K562 (cell line): ENCODE measurements around the gene SPIB. TPM values are rescaled to one million over a fixed set of nuclear protein-coding genes. Genes with fewer than 3 reads are reported as not detected.

Experiments
- CREBBP ChIP-seq: IDR thresholded peaks from one replicate; pipeline ENCODE4 v1.6.1; 2012; ENCODE audit warnings: low read depth, mild to moderate bottlenecking, control low read depth, inconsistent platforms, low read length
- DNMT1 ChIP-seq: fragments of 450-650 bp; IDR thresholded peaks from 2 replicates; pipeline ENCODE4 v1.6.1; 2016; ENCODE audit warnings: antibody characterized with exemption, mild to moderate bottlenecking
- DPF2 ChIP-seq: fragments of 450-650 bp; IDR thresholded peaks from 2 replicates; pipeline ENCODE4 v1.6.1; 2016
- E2F1 ChIP-seq: sonication (generic); formaldehyde crosslinking; IDR thresholded peaks from 2 replicates; pipeline ENCODE4 v1.8.1; 2023; ENCODE audit warnings: mild to moderate bottlenecking, missing genetic modification reagents, moderate library complexity
- EP300 ChIP-seq: IDR thresholded peaks from 2 replicates; pipeline ENCODE4 v1.6.1; 2012; ENCODE audit warnings: low read length, improper control_type of control experiment
- FOXJ3 ChIP-seq: sonication (generic); formaldehyde crosslinking; IDR thresholded peaks from 2 replicates; pipeline ENCODE4 v1.4.0; 2020; ENCODE audit warnings: mild to moderate bottlenecking, missing genetic modification reagents
- FOXK2 ChIP-seq, 2 experiments: fragments of 450-650 bp; IDR thresholded peaks in 1 of 2; conservative IDR thresholded peaks in 1 of 2; 2 replicates each; pipeline ENCODE4 v1.6.1; 2016; ENCODE audit warnings: low read depth in 2 of 2, mild to moderate bottlenecking in 1 of 2
- GATAD2A ChIP-seq: fragments of 450-650 bp; IDR thresholded peaks from 2 replicates; pipeline ENCODE4 v1.6.1; 2017
- MED1 ChIP-seq: sonication (generic); formaldehyde crosslinking; IDR thresholded peaks from 2 replicates; pipeline ENCODE4 v1.8.1; 2023; ENCODE audit warnings: missing genetic modification reagents, borderline replicate concordance
- PURB ChIP-seq: sonication (generic); formaldehyde crosslinking; IDR thresholded peaks from 2 replicates; pipeline ENCODE4 v1.9.0; 2021; ENCODE audit warnings: low read depth, mild to moderate bottlenecking, missing genetic modification reagents
- SETDB1 ChIP-seq: IDR thresholded peaks from one replicate; pipeline ENCODE4 v1.6.1; 2012; ENCODE audit warnings: low read length, control low read depth, inconsistent platforms
- SIN3B ChIP-seq: fragments of 450-650 bp; IDR thresholded peaks from 2 replicates; pipeline ENCODE4 v1.6.1; 2017; ENCODE audit warnings: low read depth, mild to moderate bottlenecking, moderate library complexity
- SMARCA5 ChIP-seq: fragments of 450-650 bp; IDR thresholded peaks from 2 replicates; pipeline ENCODE4 v1.6.1; 2016
- SMC3 ChIP-seq: conservative IDR thresholded peaks from 2 replicates; pipeline ENCODE4 v1.6.1; 2011; ENCODE audit warnings: low read depth, low read length, improper control_type of control experiment; ENCODE audit not compliant: insufficient read depth
- TAF9B ChIP-seq: fragments of 450-650 bp; IDR thresholded peaks from 2 replicates; pipeline ENCODE4 v1.6.1; 2018; ENCODE audit warnings: mild to moderate bottlenecking; ENCODE audit not compliant: partially characterized antibody
- ZNF785 ChIP-seq: fragments of 250-450 bp; sonication (Bioruptor Pico); IDR thresholded peaks from 2 replicates; pipeline ENCODE4 v1.4.0; 2020; ENCODE audit warnings: mild to moderate bottlenecking
- polyA plus RNA-seq, 8 experiments: library from polyadenylated mRNA; depleted of rRNA in 4 of 8; stranded (reverse) in 5 of 8; unstranded in 3 of 8; fragments of >200 nt; fragmentation: Nextera tagmentation in 2 of 8; fragmentation: Illumina TruSeq in 1 of 8; extraction: Ambion mirVana in 2 of 8; extraction: Trizol in 1 of 8; gene quantifications; 2 replicates each; pipeline versions ENCODE4 v1.2.1 to v1.2.3, GENCODE V29; 2011 to 2014; ENCODE audit warnings: inconsistent platforms in 1 of 8, missing spikeins in 1 of 8
- total RNA-seq, 7 experiments: library from RNA; depleted of rRNA in 6 of 7; stranded (reverse); fragments of >200 nt in 6 of 7; fragmentation: Illumina TruSeq in 2 of 7; extraction: Trizol in 2 of 7; gene quantifications; 2 replicates each; pipeline versions ENCODE4 v1.2.1 to v1.2.3, GENCODE V29; 2011 to 2021; ENCODE audit warnings: low replicate concordance in 1 of 7
- TF ChIP-seq, protein P1 (sequence below): sonication (generic); formaldehyde crosslinking; IDR thresholded peaks from 2 replicates; pipeline ENCODE4 v1.8.1; 2023; ENCODE audit warnings: mild to moderate bottlenecking, missing genetic modification reagents
- TF ChIP-seq, protein P2 (sequence below), 2 experiments: fragments of 250-450 bp in 1 of 2; fragments of 450-650 bp in 1 of 2; sonication (Bioruptor Pico) in 1 of 2; IDR thresholded peaks; 2 replicates each; pipeline versions ENCODE4 v1.6.1 to v1.8.0; 2016 to 2021; ENCODE audit warnings: mild to moderate bottlenecking in 2 of 2, moderate library complexity in 2 of 2, missing compliant biosample characterization in 1 of 2, missing genetic modification characterization in 1 of 2
- TF ChIP-seq, protein P3 (sequence below): fragments of 450-650 bp; formaldehyde crosslinking; conservative IDR thresholded peaks from 2 replicates; pipeline ENCODE4 v1.4.0; 2022; ENCODE audit warnings: mild to moderate bottlenecking, missing genetic modification characterization
- TF ChIP-seq, protein P4 (sequence below): fragments of 450-650 bp; conservative IDR thresholded peaks from 2 replicates; pipeline ENCODE4 v1.6.1; 2016; ENCODE audit warnings: missing genetic modification characterization, low read depth, mild to moderate bottlenecking, control low read depth, missing compliant biosample characterization

SPIB gene
- total and polyA plus RNA-seq, 9 of the 15 experiments (the other 6 are each of a cell fraction or from before 2014, with no cell fraction given): 0.06 to 1.0 (median 0.43) TPM; not detected in 1

- TF ChIP-seq, protein P1, sequence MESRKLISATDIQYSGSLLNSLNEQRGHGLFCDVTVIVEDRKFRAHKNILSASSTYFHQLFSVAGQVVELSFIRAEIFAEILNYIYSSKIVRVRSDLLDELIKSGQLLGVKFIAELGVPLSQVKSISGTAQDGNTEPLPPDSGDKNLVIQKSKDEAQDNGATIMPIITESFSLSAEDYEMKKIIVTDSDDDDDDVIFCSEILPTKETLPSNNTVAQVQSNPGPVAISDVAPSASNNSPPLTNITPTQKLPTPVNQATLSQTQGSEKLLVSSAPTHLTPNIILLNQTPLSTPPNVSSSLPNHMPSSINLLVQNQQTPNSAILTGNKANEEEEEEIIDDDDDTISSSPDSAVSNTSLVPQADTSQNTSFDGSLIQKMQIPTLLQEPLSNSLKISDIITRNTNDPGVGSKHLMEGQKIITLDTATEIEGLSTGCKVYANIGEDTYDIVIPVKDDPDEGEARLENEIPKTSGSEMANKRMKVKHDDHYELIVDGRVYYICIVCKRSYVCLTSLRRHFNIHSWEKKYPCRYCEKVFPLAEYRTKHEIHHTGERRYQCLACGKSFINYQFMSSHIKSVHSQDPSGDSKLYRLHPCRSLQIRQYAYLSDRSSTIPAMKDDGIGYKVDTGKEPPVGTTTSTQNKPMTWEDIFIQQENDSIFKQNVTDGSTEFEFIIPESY (CRISPR knock-in tag): no peak
- TF ChIP-seq DPF2 (no peak), ZNF785 (CRISPR knock-in tag) (no peak), SMARCA5 (no peak), SETDB1 (no peak), EP300 (no peak), FOXK2 (conservative IDR thresholded peaks at IDR 0.05 in 1 of 2, IDR thresholded peaks at IDR 0.05 in 1 of 2; ENCODE audit: low read depth in 2 of 2) (no peak), CREBBP (no peak), MED1 (CRISPR knock-in tag) (no peak), SMC3 (peak; percentile 85), SIN3B (no peak), DNMT1 (no peak), E2F1 (CRISPR knock-in tag) (no peak; the same call in 1 of the 2 replicates), FOXJ3 (no peak), TAF9B (no peak), GATAD2A (no peak), PURB (no peak)
- TF ChIP-seq, protein P2, sequence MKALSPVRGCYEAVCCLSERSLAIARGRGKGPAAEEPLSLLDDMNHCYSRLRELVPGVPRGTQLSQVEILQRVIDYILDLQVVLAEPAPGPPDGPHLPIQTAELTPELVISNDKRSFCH (CRISPR knock-in tag; IDR thresholded peaks at IDR 0.05): no peak
- TF ChIP-seq, protein P2 (tag; IDR thresholded peaks at IDR 0.05): no peak
- TF ChIP-seq, protein P3, sequence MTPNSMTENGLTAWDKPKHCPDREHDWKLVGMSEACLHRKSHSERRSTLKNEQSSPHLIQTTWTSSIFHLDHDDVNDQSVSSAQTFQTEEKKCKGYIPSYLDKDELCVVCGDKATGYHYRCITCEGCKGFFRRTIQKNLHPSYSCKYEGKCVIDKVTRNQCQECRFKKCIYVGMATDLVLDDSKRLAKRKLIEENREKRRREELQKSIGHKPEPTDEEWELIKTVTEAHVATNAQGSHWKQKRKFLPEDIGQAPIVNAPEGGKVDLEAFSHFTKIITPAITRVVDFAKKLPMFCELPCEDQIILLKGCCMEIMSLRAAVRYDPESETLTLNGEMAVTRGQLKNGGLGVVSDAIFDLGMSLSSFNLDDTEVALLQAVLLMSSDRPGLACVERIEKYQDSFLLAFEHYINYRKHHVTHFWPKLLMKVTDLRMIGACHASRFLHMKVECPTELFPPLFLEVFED: no peak
- TF ChIP-seq, protein P4, sequence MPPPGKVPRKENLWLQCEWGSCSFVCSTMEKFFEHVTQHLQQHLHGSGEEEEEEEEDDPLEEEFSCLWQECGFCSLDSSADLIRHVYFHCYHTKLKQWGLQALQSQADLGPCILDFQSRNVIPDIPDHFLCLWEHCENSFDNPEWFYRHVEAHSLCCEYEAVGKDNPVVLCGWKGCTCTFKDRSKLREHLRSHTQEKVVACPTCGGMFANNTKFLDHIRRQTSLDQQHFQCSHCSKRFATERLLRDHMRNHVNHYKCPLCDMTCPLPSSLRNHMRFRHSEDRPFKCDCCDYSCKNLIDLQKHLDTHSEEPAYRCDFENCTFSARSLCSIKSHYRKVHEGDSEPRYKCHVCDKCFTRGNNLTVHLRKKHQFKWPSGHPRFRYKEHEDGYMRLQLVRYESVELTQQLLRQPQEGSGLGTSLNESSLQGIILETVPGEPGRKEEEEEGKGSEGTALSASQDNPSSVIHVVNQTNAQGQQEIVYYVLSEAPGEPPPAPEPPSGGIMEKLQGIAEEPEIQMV (tag): no peak
These were observed 42.5 kb downstream of the SPIB start (continued) for GRCh38 chr19:50461066-50461875.
